ENCODE results near the gene TTC3. TPM values are rescaled to one million over a fixed set of nuclear protein-coding genes. Genes with fewer than 3 reads are reported as not detected.
"Not testable (repeated sequence)": the region's sequence is repeated elsewhere in the genome, so short reads cannot be mapped to it uniquely, and the experiment has no call there.

Gene TTC3
- total RNA-seq, result 10 to 100 TPM; 53.7 to 53.8 TPM

GRCh38 chr21:37072988-37073416 lies at the start of gene TTC3, which contains the start of gene PIGP:
TTC3 (plus strand) TSS chr21:37073254; CDS start chr21:37087258, 14,004 bp downstream.
PIGP (minus strand) TSS chr21:37073071; CDS start chr21:37072515, 556 bp downstream.
- Mint-ChIP-seq H3K4me3 (peak within 1 kb of the TSS; percentile 88), H3K9me3 (no peaks in the 10 kb centered on the region), H3K36me3 (ENCODE audit: low read depth) (peaks cover 13% of the 10 kb centered on the region), H3K27me3 (ENCODE audit: low read depth) (no peaks in the 10 kb centered on the region), H3K27ac (peak within 1 kb of the TSS; percentile 86), H3K4me1 (ENCODE audit: low read depth) (peaks cover 42% of the 10 kb centered on the region)
- intact Hi-C loops (cut with micrococcal nuclease), result loop anchor here (1.0 to 2.0 kb wide), 11 partner anchors 14 to 491 kb away; partner anchors contain the start of genes DYRK1A, HLCS and VPS26C
- CTCF ChIA-PET, result no interaction called here
- peak; percentile 94 for DNase-seq

- Mint-ChIP-seq H3K27me3 (ENCODE audit: low read depth) (no peaks in the 10 kb centered on the region), H3K9me3 (no peaks in the 10 kb centered on the region), H3K27ac (no peak overlapping the region), H3K4me1 (ENCODE audit: low read depth) (no peaks in the 10 kb centered on the region), H3K4me3 (no peak overlapping the region), H3K36me3 (ENCODE audit: low read depth) (no peaks in the 10 kb centered on the region)
- CTCF ChIA-PET, result interaction anchor here (0.9 to 1.6 kb wide), 2 partner anchors 15 to 16 kb away, joined by 3 to 8 read pairs; no protein-coding TSS in a partner anchor
- DNase-seq, result no peak
- intact Hi-C loops (cut with micrococcal nuclease), result no loop called here
These were observed 46.6 kb upstream of the TTC3 start for GRCh38 chr21:37026499-37026898.

GRCh38 chr21:37028570-37028969 lies 44.5 kb upstream of the TTC3 start:
- Mint-ChIP-seq H3K9me3 (no peaks in the 10 kb centered on the region), H3K27me3 (ENCODE audit: low read depth) (no peaks in the 10 kb centered on the region), H3K27ac (no peak overlapping the region), H3K4me1 (ENCODE audit: low read depth) (no peaks in the 10 kb centered on the region), H3K4me3 (no peak overlapping the region), H3K36me3 (ENCODE audit: low read depth) (no peaks in the 10 kb centered on the region)
- CTCF ChIA-PET, result no interaction called here
- no peak for DNase-seq
- intact Hi-C loops (cut with micrococcal nuclease), result no loop called here

GRCh38 chr21:37030864-37031263 lies 42.2 kb upstream of the TTC3 start:
- Mint-ChIP-seq H3K4me3 (no peak overlapping the region), H3K9me3 (no peaks in the 10 kb centered on the region), H3K27me3 (ENCODE audit: low read depth) (no peaks in the 10 kb centered on the region), H3K36me3 (ENCODE audit: low read depth) (no peaks in the 10 kb centered on the region), H3K27ac (no peak overlapping the region), H3K4me1 (ENCODE audit: low read depth) (no peaks in the 10 kb centered on the region)
- CTCF ChIA-PET, result no interaction called here
- DNase-seq, result no peak
- intact Hi-C loops (cut with micrococcal nuclease), result loop anchor here (5.0 kb wide), 1 partner anchor 1096 kb away; no protein-coding TSS in a partner anchor

GRCh38 chr21:37032293-37032692 lies 40.8 kb upstream of the TTC3 start:
- CTCF ChIA-PET, result no interaction called here
- H3K4me1 Mint-ChIP-seq (ENCODE audit: low read depth), result no peaks in the 10 kb centered on the region

GRCh38 chr21:37032877-37033471 lies 40.1 kb upstream of the TTC3 start:
- CTCF ChIA-PET, result no interaction called here
- no peaks in the 10 kb centered on the region for H3K36me3 Mint-ChIP-seq (ENCODE audit: low read depth)
- DNase-seq, result no peak

More at GRCh38 chr21:37032293-37032692, 40.8 kb upstream of the TTC3 start:
- Mint-ChIP-seq H3K36me3 (ENCODE audit: low read depth) (no peaks in the 10 kb centered on the region), H3K9me3 (no peaks in the 10 kb centered on the region), H3K27me3 (ENCODE audit: low read depth) (peaks cover 3% of the 10 kb centered on the region), H3K27ac (no peak overlapping the region), H3K4me3 (no peak overlapping the region)
- intact Hi-C loops (cut with micrococcal nuclease), result loop anchor here (5.0 kb wide), 1 partner anchor 1095 kb away; no protein-coding TSS in a partner anchor
- DNase-seq, result no peak

DNA sequence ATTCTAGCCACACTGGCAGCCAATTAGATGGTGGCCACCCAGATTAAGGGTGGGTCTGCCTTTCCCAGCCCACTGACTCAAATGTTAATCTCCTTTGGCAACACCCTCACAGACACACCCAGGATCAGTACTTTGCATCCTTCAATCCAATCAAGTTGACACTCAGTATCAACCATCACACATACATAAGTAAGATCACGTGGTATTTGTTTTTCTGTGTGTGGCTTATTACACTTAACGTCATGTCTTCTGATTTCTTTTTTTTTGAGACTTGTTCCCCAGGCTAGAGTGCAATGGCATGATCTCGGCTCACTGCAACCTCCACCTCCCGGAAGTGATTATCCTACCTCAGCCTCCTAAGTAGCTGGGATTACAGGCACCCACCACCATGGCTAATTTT lies 38.7 kb upstream of the TTC3 start:
- DNase-seq; H3K9me3 Mint-ChIP-seq; H3K27ac Mint-ChIP-seq; H3K4me3 Mint-ChIP-seq; H3K36me3 Mint-ChIP-seq (ENCODE audit: low read depth); CTCF ChIA-PET; H3K4me1 Mint-ChIP-seq (ENCODE audit: low read depth); H3K27me3 Mint-ChIP-seq (ENCODE audit: low read depth): not testable (repeated sequence)
- intact Hi-C loops (cut with micrococcal nuclease), result loop anchor here (5.0 kb wide), 1 partner anchor 1093 kb away; no protein-coding TSS in a partner anchor

More at GRCh38 chr21:37032877-37033471, 40.1 kb upstream of the TTC3 start:
- Mint-ChIP-seq H3K4me1 (ENCODE audit: low read depth) (no peaks in the 10 kb centered on the region), H3K9me3 (no peaks in the 10 kb centered on the region), H3K27me3 (ENCODE audit: low read depth) (peaks cover 3% of the 10 kb centered on the region), H3K4me3 (no peak overlapping the region), H3K27ac (no peak overlapping the region)
- intact Hi-C loops (cut with micrococcal nuclease), result loop anchor here (5.0 kb wide), 1 partner anchor 1094 kb away; no protein-coding TSS in a partner anchor

- no peak overlapping the region for H3K27ac Mint-ChIP-seq
- no peaks in the 10 kb centered on the region for H3K4me1 Mint-ChIP-seq (ENCODE audit: low read depth)
- intact Hi-C loops (cut with micrococcal nuclease), result no loop called here
- H3K9me3 Mint-ChIP-seq, result no peaks in the 10 kb centered on the region
- CTCF ChIA-PET, result interaction anchor here (1.0 kb wide), 1 partner anchor 26 kb away, joined by 3 read pairs; no protein-coding TSS in a partner anchor
- no peaks in the 10 kb centered on the region for H3K36me3 Mint-ChIP-seq (ENCODE audit: low read depth)
- no peak for DNase-seq
- no peak overlapping the region for H3K4me3 Mint-ChIP-seq
- H3K27me3 Mint-ChIP-seq (ENCODE audit: low read depth), result peaks cover 3% of the 10 kb centered on the region
These were observed 36.9 kb upstream of the TTC3 start for GRCh38 chr21:37036177-37036576.

- DNase-seq, result no peak
- Mint-ChIP-seq H3K9me3 (no peaks in the 10 kb centered on the region), H3K4me1 (ENCODE audit: low read depth) (no peaks in the 10 kb centered on the region), H3K27me3 (ENCODE audit: low read depth) (peaks cover 3% of the 10 kb centered on the region), H3K27ac (no peak overlapping the region), H3K36me3 (ENCODE audit: low read depth) (no peaks in the 10 kb centered on the region), H3K4me3 (no peak overlapping the region)
- intact Hi-C loops (cut with micrococcal nuclease), result no loop called here
- CTCF ChIA-PET, result interaction anchor here (0.6 to 0.7 kb wide), 4 partner anchors 26 to 438 kb away, joined by 3 to 4 read pairs (median 3); no protein-coding TSS in a partner anchor
These were observed 33.5 kb upstream of the TTC3 start for GRCh38 chr21:37039411-37040075.

DNA sequence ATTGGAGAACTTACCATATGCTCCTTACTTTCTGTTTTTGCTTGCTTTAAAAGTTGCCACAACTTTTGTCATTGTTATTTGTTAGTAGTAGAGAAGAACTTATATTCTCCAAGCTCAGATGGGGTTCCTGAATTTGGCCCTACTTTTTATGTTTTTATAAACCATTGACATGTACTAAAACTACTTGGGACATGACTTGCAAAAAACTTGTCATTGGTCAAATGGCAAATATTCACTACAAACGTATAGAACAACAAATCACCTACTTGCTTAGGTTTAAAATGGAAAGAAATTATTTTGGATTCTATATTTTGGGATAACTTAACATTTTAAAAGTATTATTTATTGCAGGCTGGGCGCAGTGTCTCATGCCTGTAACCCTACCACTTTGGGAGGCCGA lies 32.8 kb upstream of the TTC3 start:
- CTCF ChIA-PET, result no interaction called here

DNA sequence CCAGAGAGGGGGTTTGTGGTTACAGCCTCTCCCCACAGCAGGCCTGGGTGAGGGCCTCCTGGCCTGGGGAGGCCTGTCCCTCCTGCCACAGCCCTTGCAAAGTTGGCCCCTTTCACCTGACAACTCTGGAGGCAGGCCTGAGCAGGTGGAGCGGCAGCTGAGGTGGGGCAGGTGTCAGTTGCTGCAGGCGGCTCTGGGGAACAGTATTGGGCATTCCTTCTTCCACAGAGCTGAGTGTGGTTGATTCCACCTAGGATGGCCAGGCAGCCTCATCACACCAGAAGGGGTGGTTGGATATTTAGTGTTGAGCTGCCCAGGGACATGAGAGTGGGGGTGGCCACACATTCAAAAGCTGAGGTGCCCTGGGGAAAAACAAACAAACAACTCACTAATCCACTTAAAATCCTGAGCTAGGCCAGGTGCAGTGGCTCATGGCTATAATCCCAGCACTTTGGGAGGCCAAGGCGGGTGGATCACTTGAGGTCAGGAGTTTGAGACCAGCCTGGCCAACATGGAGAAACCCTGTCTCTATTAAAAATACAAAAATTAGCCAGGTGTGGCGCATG lies 31.3 kb upstream of the TTC3 start:
- CTCF ChIA-PET, result interaction anchor here (1.2 kb wide), 1 partner anchor 410 kb away, joined by 4 read pairs; no protein-coding TSS in a partner anchor
- H3K4me1 Mint-ChIP-seq (ENCODE audit: low read depth), result peaks cover 8% of the 10 kb centered on the region
- no peak overlapping the region for H3K4me3 Mint-ChIP-seq
- H3K36me3 Mint-ChIP-seq (ENCODE audit: low read depth), result no peaks in the 10 kb centered on the region
- intact Hi-C loops (cut with micrococcal nuclease), result no loop called here
- H3K9me3 Mint-ChIP-seq, result no peaks in the 10 kb centered on the region
- H3K27me3 Mint-ChIP-seq (ENCODE audit: low read depth), result no peaks in the 10 kb centered on the region
- H3K27ac Mint-ChIP-seq, result no peak overlapping the region
- DNase-seq, result no peak

More for the DNA sequence above, 32.8 kb upstream of the TTC3 start:
- Mint-ChIP-seq H3K9me3 (no peaks in the 10 kb centered on the region), H3K36me3 (ENCODE audit: low read depth) (no peaks in the 10 kb centered on the region), H3K4me3 (no peak overlapping the region), H3K27ac (no peak overlapping the region), H3K4me1 (ENCODE audit: low read depth) (peaks cover 6% of the 10 kb centered on the region), H3K27me3 (ENCODE audit: low read depth) (peaks cover 3% of the 10 kb centered on the region)
- intact Hi-C loops (cut with micrococcal nuclease), result no loop called here
- no peak for DNase-seq

DNA sequence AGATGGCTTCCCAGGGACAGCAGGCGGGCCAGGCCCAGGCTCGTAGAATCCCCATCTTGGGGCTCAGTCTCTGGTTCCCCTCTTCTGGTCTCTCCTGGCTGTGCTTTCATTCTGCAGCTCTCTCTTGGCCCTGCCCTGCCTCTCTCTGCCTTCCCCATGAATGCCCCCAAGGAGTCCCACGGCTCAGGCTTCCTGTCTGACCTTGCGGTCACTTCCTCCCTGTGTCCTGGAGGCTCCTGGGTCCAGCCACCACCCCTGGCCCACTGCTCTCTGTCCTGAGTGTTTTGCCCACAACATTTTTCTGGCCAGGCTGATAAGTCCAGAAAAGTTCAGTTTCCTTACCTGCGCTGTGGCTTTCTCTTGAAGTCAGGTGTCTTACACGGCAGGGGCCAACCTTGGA lies 29.2 kb upstream of the TTC3 start:
- CTCF ChIA-PET, result no interaction called here
- Mint-ChIP-seq H3K36me3 (ENCODE audit: low read depth) (no peaks in the 10 kb centered on the region), H3K4me3 (no peak overlapping the region), H3K4me1 (ENCODE audit: low read depth) (peaks cover 8% of the 10 kb centered on the region), H3K27me3 (ENCODE audit: low read depth) (peaks cover 4% of the 10 kb centered on the region), H3K27ac (no peak overlapping the region), H3K9me3 (no peaks in the 10 kb centered on the region)
- intact Hi-C loops (cut with micrococcal nuclease), result no loop called here
- no peak for DNase-seq
